Measurements from ENCODE around the gene PRR12.

PRR12 gene

DNA sequence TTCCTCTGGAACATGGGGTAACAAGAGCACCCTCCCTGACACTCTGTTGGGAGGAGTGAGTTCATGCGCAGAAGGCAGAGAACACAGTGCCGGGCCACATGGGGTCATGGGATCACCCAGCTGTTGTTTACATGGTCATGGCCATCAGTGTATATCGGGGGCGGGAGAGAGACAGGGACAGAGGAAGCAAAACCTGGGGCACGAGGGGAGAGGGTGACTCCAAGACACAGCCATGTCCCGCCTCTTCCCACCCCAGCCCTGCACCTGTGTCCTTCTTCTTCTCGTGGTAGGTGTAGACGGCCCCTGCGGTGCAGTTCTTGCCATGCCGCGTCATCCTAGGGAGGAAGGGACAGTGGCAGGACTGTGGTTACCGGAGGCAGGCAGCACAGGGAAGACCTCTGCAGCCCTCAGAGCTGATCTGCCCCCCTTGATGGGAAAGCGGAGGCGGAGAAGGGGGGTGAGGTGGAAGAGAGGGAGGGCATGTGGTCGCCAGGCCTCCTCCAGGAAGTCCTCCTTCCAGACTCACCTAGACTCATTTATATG, 30.6 kb upstream of the PRR12 start:
- no peak overlapping the region for H3K4me3 ChIP-seq (ENCODE audit: low read depth, low read length)
- DNase-seq (ENCODE audit: low read depth): no peak

DNA sequence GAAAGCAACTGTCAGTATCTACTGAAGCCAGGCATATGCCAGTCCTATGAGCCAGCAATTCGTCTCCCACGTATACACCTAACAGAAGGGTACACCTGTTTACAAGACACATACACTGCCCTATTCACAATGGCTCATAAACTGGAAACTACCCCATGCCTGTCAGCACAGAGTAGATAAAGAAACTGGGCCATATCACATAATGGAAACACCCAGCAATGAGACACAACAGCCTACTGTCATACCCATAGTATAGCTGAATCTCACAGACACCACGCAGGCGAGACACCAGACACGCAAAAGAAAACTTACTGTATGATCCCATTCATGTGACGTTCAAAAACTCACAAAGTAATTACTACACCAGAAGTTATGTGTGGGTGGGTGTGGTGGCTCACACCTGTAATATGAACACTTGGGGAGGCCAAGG, 26.4 kb upstream of the PRR12 start:
- no peak overlapping the region for H3K4me3 ChIP-seq (ENCODE audit: low read depth, low read length)

GRCh38 chr19:49565261-49565660, 25.7 kb upstream of the PRR12 start:
- no peak for DNase-seq (ENCODE audit: low read depth)
- no peak overlapping the region for H3K4me3 ChIP-seq (ENCODE audit: low read depth, low read length)

More for the DNA sequence above, 26.4 kb upstream of the PRR12 start:
- DNase-seq (ENCODE audit: low read depth): no peak

GRCh38 chr19:49566302-49566701, 24.7 kb upstream of the PRR12 start:
- H3K4me3 ChIP-seq (ENCODE audit: low read depth, low read length): no peak overlapping the region
- no peak for DNase-seq (ENCODE audit: low read depth)

GRCh38 chr19:49567861-49568441, 23.0 kb upstream of the PRR12 start:
- H3K4me3 ChIP-seq (ENCODE audit: low read depth, low read length): no peak overlapping the region
- DNase-seq (ENCODE audit: low read depth): no peak

DNA sequence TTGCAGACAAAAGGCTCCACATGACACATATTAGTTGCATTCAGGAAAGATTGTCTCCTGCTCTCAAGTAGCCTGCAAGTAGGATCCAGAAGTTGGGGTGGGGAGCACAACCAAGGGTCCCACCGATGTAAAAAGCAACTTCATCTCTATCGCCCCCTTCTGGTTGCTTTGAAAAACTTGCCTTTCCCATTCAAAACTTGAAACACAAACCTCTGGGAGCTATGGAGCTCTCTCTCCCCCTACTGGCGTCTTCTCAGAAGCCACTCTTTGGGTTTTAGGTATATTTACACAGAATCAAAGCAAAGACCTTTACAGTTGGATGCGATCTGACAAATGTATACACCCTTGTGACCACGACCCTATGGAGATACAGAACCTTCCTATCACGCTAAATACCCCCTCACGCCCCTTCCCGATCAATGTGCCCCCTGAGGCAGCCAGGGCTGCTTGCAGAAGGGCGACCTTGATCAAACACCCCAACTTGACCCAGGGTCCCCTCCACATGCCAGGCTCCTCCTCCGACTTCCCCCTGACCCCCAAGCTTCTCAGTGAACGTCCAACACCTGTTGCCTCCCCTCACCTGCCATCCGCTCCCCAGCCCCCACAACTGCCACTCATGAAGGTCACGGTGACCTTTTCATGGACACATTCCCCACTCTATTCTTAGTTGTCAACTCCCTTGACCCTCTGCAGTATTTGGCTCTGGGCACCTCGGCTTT, 20.7 kb upstream of the PRR12 start:
- no peak for DNase-seq (ENCODE audit: low read depth)

DNA sequence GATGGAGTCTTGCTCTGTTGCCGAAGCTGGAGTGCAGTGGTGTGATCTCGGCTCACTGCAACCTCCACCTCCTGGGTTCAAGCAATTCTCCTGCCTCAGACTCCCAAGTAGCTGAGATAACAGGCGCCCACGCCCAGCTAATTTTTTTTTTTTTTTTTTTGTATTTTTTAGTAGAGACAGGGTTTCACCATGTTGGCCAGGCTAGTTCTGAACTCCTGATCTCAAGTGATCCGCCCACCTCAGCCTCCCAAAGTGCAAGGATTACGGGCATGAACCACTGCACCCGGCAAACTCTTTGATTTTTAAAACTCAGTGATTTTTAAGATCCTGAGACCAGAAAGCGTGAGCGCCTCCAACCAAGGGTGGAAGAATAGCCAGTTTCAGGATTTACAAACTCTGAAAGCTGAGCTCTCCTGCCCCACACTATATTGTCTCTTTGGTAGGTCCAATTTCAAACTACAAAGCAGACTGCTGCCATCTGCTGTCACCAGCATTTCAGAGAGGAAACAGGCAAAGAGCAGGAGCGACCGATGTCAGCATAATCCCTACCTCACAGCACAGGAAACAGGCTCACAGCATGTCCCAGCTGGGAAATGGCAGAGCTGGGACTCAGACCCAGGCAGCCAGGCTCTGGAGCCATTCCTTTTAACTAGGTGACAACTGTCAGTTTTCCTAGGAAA, 19.8 kb upstream of the PRR12 start:
- DNase-seq (ENCODE audit: low read depth): no peak
- H3K4me3 ChIP-seq (ENCODE audit: low read depth, low read length): no peak overlapping the region

More for the DNA sequence above, 20.7 kb upstream of the PRR12 start:
- H3K4me3 ChIP-seq (ENCODE audit: low read depth, low read length): no peak overlapping the region

DNA sequence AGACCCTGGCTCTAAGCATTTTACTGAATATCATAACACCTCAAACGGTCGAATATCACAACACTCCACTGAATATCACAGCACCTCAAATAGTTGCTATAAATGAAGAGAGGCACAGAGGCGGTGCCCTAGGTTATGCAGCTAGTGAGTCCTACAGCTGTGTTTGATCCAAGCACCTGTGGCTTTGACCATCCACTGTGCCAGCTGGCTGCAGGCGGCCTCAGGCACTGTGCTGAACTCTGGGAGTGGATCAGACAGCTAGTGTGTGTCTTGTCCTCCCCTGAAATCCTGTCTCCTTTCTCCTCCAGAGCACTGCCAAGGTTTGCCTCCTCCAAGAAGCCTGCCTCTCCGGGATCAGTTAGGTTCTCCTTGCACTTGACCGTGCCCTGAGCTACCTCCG, 18.0 kb upstream of the PRR12 start:
- DNase-seq (ENCODE audit: low read depth): no peak
- H3K4me3 ChIP-seq (ENCODE audit: low read depth, low read length): no peak overlapping the region

DNA sequence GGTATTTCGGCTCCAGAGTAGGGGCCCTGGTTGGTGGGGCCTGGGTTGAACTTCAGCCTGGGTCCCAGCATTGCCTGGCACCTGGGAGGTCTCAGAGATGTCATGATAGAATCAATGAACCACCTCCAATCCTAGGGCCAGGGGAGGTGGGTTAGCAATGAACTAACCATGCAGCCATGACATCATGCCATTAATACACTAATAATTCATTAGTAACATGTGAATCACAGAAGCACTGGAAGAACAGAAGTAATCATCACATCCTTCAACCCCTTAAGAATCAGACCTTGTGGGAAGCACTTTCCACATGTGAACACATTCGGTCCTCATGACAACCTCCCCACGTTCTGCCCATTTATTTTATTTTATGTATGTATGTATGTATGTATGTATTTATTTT, 17.6 kb upstream of the PRR12 start:
- DNase-seq (ENCODE audit: low read depth): no peak
- H3K4me3 ChIP-seq (ENCODE audit: low read depth, low read length): no peak overlapping the region

- no peak overlapping the region for H3K4me3 ChIP-seq (ENCODE audit: low read depth, low read length)
- no peak for DNase-seq (ENCODE audit: low read depth)
Observed at GRCh38 chr19:49574206-49574755, 16.7 kb upstream of the PRR12 start.

DNA sequence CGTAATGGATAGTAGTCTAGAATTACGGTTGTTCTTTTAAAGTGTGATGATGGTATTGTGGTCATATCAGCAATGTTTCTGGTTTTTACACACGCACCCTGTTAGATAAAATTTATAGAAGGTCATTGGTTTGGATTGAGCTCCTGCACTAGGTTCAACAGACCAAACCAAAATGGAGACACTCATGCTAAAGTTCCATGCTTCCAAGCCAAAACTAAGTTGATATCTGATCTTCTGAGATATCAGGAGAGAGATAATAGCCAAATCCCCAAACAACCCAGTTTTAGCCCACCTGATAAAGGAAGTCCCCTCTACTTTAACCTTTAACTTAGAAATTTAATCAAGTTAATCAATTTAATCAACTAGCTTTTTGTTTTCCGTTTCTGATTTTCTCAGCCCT, 11.8 kb upstream of the PRR12 start:
- H3K4me3 ChIP-seq (ENCODE audit: low read depth, low read length): peak overlapping the region; percentile 79
- DNase-seq (ENCODE audit: low read depth): no peak

- DNase-seq (ENCODE audit: low read depth): no peak
- H3K4me3 ChIP-seq (ENCODE audit: low read depth, low read length): peak overlapping the region; percentile 79
Observed at GRCh38 chr19:49579947-49580263, 11.1 kb upstream of the PRR12 start.

DNA sequence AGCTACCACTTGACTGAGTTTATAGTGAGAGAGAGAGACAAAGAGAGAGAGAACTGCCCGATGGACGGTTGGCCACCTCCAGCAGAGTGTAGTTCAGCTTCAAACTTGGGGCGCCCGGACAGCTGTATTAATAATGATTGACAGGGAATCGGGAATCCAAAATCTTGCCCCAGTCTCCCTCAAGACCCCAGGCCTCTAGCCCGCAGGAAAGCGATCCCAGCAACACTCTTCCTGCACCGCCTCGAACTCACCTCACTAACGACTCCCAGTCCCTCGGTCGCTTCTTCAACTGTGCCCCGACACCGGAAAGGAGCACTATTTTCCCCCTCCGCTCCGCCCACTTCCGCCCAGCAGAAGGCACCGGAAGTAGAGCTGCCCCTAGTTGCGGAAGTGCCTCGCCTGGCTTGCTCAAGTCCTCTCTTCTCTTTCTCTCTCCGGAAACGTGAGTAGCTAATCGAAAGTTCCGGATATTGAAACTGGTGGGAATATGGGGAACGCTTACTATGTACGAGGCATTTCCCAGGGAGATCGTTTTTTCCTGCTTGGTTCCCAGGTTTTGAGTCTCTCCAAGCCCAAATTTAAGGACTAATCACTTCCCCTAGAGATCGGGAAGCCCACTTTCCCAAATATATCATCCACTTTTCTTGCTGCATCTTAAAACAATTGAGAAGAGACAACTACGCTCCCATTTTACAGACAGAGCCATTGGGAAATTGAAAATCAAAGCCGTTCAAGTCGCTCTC, 10.5 kb upstream of the PRR12 start, which contains the start of gene NOSIP:
TSS of gene NOSIP (minus strand) at position 293 of the 743 bp plus-strand sequence. CDS start 19,865 bp downstream, outside the sequence.
- DNase-seq (ENCODE audit: low read depth): peak; percentile 87
- peak within 1 kb of the TSS; percentile 79 for H3K4me3 ChIP-seq (ENCODE audit: low read depth, low read length)

DNA sequence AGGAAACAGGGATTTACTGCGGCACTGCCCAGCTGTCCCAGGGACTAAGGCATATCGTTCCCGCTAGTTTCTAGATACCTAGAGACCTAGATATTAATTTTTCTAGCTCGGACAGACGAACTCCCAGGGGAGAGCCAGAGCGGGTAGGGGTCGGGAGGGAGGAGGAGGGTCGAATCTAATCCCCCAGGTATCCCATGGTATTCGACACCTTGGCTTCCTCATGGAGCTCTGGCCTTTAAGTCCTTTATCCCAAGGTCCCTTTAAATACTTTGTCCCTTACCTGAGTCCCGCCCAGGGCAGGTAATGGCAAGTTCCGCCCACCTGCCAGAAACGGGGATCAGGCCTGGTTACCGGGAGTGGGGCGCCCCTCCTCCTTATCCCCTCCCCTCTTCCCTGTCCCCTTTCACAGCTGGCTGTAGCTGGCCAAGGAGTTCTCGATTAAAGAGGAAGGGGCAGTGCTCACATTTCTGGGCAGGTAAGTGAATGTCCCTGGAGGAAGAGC, 9.9 kb upstream of the PRR12 start, which contains the start of gene PRRG2:
TSS of gene PRRG2 (plus strand) at position 310 of the 502 bp plus-strand sequence. CDS start 1,904 bp downstream, outside the sequence.
- no peak for DNase-seq (ENCODE audit: low read depth)
- H3K4me3 ChIP-seq (ENCODE audit: low read depth, low read length): peak within 1 kb of the TSS; percentile 79

DNA sequence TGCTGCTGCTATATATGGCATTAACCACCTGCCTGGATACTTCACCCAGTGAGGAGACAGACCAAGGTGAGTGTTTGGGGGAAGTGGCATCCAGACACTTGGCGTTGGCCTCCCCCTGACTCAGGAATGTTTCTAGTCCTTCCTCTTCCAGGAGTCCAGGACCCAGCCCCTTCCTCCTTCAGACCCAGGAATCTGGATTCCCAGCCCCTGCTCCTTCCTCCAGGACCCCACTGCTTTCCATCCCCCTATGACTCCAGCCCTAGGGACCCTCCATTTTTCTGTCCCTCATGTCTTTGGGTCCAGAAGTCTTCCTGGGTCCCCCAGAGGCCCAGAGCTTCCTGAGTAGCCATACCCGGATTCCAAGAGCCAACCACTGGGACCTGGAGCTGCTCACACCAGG, 7.7 kb upstream of the PRR12 start:
- H3K4me3 ChIP-seq (ENCODE audit: low read depth, low read length): no peak overlapping the region

GRCh38 chr19:49585023-49585422, 6.0 kb upstream of the PRR12 start:
- no peak for DNase-seq (ENCODE audit: low read depth)
- H3K4me3 ChIP-seq (ENCODE audit: low read depth, low read length): no peak overlapping the region

More for the DNA sequence above, 7.7 kb upstream of the PRR12 start:
- DNase-seq (ENCODE audit: low read depth): no peak

DNA sequence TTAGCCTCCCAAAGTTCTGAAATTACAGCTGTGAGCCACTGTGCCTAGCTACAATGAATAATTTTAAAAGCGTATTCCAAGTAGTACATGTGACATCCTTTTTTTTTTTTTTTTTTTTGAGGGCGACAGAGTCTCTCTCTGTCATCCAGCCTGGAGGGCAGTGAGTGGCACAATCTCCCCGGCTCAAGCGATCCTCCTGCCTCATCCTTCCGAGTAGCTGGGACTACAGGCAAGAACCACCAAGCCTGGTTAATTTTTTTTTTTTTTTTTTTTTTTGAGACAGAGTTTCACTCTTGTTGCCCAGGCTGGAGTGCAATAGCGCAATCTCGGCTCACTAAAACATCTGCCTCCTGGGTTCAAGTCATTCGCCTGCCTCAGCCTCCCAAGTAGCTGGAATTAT, 3.8 kb upstream of the PRR12 start:
- no peak for DNase-seq (ENCODE audit: low read depth)
- H3K4me3 ChIP-seq (ENCODE audit: low read depth, low read length): no peak overlapping the region

DNA sequence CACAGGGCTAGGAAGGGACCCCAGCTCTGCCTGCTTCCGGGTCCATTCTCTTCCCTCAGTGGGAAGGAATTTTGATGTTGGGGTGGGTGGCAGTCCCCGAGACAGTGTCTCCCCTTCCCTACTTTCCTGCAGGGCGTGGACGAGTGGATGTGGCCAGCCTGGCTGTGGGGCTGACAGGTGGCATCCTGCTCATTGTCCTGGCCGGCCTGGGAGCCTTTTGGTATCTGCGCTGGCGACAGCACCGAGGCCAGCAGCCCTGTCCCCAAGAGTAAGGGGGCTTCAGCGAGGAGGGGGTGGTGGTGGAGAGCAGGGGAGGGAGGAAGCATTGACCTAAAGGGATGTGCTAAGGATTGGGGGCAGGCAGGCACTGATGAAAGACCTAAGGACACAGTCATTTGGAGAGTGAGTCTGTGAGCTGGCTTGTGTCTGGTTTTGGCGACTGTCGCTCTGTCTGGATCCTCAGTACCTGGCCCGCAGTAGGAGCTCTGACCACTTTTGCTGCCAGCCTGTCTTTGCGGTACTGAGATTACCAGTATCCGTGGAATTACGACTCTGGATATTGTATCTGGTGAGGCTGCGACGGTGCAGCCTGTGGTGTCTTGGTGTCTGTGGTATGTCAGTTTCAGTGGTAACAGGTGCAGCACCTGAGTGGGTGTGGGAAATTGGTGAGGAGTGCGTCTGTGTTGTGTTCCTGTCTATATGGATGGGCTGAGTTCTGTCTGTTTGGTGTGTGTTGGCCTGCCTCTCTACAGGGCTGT, 2.4 kb upstream of the PRR12 start:
- H3K4me3 ChIP-seq (ENCODE audit: low read depth, low read length): no peak overlapping the region
- DNase-seq (ENCODE audit: low read depth): no peak

Measured in skeletal muscle cell (primary cell).